Measurements from ENCODE around the gene DYNC1I1.
A peak's percentile ranks its signal among the peaks of the same experiment; 100 is the strongest.

The DYNC1I1 gene

DNA sequence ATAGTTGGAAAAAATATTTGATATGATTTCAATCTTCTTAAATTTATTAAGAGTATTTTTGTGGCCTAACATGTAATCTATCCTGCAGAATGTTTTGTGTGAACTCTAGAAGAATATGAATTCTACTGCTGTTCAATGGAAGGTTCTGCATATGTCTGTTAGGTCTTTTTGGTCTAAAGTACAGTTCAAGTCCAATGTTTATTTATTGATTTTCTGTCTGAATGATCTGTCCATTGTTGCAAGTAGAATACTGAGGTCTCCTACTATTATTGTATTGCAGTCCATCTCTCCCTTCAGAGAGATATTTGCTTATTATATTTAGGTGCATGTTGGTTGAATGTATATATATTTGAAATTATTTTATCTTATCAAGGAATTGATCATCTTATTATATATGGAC, 18.9 kb upstream of the DYNC1I1 start:
- Histone ChIP-seq H3K4me1 (ENCODE audit: control insufficient read depth in 1 of 2, insufficient read depth in 2 of 2, low read length in 2 of 2) (peaks cover 0 to 2% of the 10 kb centered on the region in 2 experiments), H2AK5ac (ENCODE audit: low read length) (no peak overlapping the region), H3K18ac (ENCODE audit: low read length) (no peak overlapping the region), H3K4ac (ENCODE audit: low read depth, low read length) (no peak overlapping the region), H3K27me3 (ENCODE audit: insufficient read depth, low read length) (no peaks in the 10 kb centered on the region), H3K4me2 (ENCODE audit: low read length) (no peak overlapping the region), H4K91ac (ENCODE audit: low read depth, low read length) (no peak overlapping the region), H2BK5ac (ENCODE audit: low read depth, low read length, poor library complexity) (no peak overlapping the region), H3K23ac (ENCODE audit: low read length) (no peak overlapping the region), H2BK120ac (ENCODE audit: insufficient read depth, low read length, poor library complexity) (no peak overlapping the region), H3K79me2 (ENCODE audit: control insufficient read depth, insufficient read depth, low read length, poor library complexity) (no peaks in the 10 kb centered on the region), H2BK12ac (ENCODE audit: low read length) (no peak overlapping the region), H3K4me3 (ENCODE audit: low read depth, low read length) (no peak overlapping the region), H3K9ac (ENCODE audit: low read length) (no peak overlapping the region), H3K9me3 (ENCODE audit: insufficient read depth, low read depth, low read length) (no peaks in the 10 kb centered on the region), H3K14ac (ENCODE audit: low read length) (no peak overlapping the region), H3K36me3 (ENCODE audit: control insufficient read depth in 1 of 2, insufficient read depth in 2 of 2, low read length in 2 of 2) (no peaks in the 10 kb centered on the region), H4K12ac (ENCODE audit: low read depth, low read length) (no peak overlapping the region), H3K27ac (ENCODE audit: low read depth, low read length) (no peak overlapping the region), H2AFZ (ENCODE audit: insufficient read depth, low read length, poor library complexity) (no peak overlapping the region), H4K8ac (ENCODE audit: low read depth, low read length) (no peak overlapping the region), H3K79me1 (ENCODE audit: low read length) (no peaks in the 10 kb centered on the region)
- DNase-seq, result no peak

- no peak overlapping the region for H3K18ac ChIP-seq (ENCODE audit: low read length)
- no peak overlapping the region for H4K91ac ChIP-seq (ENCODE audit: low read depth, low read length)
- H3K4me3 ChIP-seq (ENCODE audit: low read depth, low read length), result no peak overlapping the region
- no peak overlapping the region for H2AK5ac ChIP-seq (ENCODE audit: low read length)
- no peak for DNase-seq
- H3K9me3 ChIP-seq (ENCODE audit: insufficient read depth, low read depth, low read length), result no peaks in the 10 kb centered on the region
- H4K12ac ChIP-seq (ENCODE audit: low read depth, low read length), result no peak overlapping the region
- no peak overlapping the region for H3K4ac ChIP-seq (ENCODE audit: low read depth, low read length)
- no peak overlapping the region for H2BK5ac ChIP-seq (ENCODE audit: low read depth, low read length, poor library complexity)
- H3K14ac ChIP-seq (ENCODE audit: low read length), result no peak overlapping the region
- no peak overlapping the region for H3K23ac ChIP-seq (ENCODE audit: low read length)
- H4K8ac ChIP-seq (ENCODE audit: low read depth, low read length), result peak overlapping the region; percentile 38
- no CpG with 5 or more reads among the region's 6 CpGs for WGBS (ENCODE audit: extremely low coverage, insufficient coverage, insufficient read length)
- H2BK12ac ChIP-seq (ENCODE audit: low read length), result no peak overlapping the region
- no peaks in the 10 kb centered on the region for H3K79me1 ChIP-seq (ENCODE audit: low read length)
- no peaks in the 10 kb centered on the region for H3K79me2 ChIP-seq (ENCODE audit: control insufficient read depth, insufficient read depth, low read length, poor library complexity)
- no peak overlapping the region for H2BK120ac ChIP-seq (ENCODE audit: insufficient read depth, low read length, poor library complexity)
- H3K27ac ChIP-seq (ENCODE audit: low read depth, low read length), result no peak overlapping the region
- no peak overlapping the region for H3K4me2 ChIP-seq (ENCODE audit: low read length)
- no peaks in the 10 kb centered on the region for H3K4me1 ChIP-seq (ENCODE audit: control insufficient read depth in 1 of 2, insufficient read depth in 2 of 2, low read length in 2 of 2)
- H3K27me3 ChIP-seq (ENCODE audit: insufficient read depth, low read length), result no peaks in the 10 kb centered on the region
- H3K9ac ChIP-seq (ENCODE audit: low read length), result no peak overlapping the region
- no peaks in the 10 kb centered on the region for H3K36me3 ChIP-seq (ENCODE audit: control insufficient read depth in 1 of 2, insufficient read depth in 2 of 2, low read length in 2 of 2)
- no peak overlapping the region for H2AFZ ChIP-seq (ENCODE audit: insufficient read depth, low read length, poor library complexity)
These were observed 16.9 kb upstream of the DYNC1I1 start for GRCh38 chr7:95755277-95755934.

GRCh38 chr7:95758187-95758586, 14.2 kb upstream of the DYNC1I1 start:
- Histone ChIP-seq H3K36me3 (ENCODE audit: control insufficient read depth in 1 of 2, insufficient read depth in 2 of 2, low read length in 2 of 2) (no peaks in the 10 kb centered on the region), H2AFZ (ENCODE audit: insufficient read depth, low read length, poor library complexity) (no peak overlapping the region), H3K9ac (ENCODE audit: low read length) (no peak overlapping the region), H3K27ac (ENCODE audit: low read depth, low read length) (no peak overlapping the region), H3K14ac (ENCODE audit: low read length) (no peak overlapping the region), H3K4me3 (ENCODE audit: low read depth, low read length) (no peak overlapping the region), H3K9me3 (ENCODE audit: insufficient read depth, low read depth, low read length) (no peaks in the 10 kb centered on the region), H3K4ac (ENCODE audit: low read depth, low read length) (no peak overlapping the region), H2BK120ac (ENCODE audit: insufficient read depth, low read length, poor library complexity) (no peak overlapping the region), H2BK5ac (ENCODE audit: low read depth, low read length, poor library complexity) (no peak overlapping the region), H3K79me2 (ENCODE audit: control insufficient read depth, insufficient read depth, low read length, poor library complexity) (no peaks in the 10 kb centered on the region), H3K4me1 (ENCODE audit: control insufficient read depth in 1 of 2, insufficient read depth in 2 of 2, low read length in 2 of 2) (no peaks in the 10 kb centered on the region), H3K79me1 (ENCODE audit: low read length) (no peaks in the 10 kb centered on the region), H3K18ac (ENCODE audit: low read length) (no peak overlapping the region), H2BK12ac (ENCODE audit: low read length) (no peak overlapping the region), H4K91ac (ENCODE audit: low read depth, low read length) (no peak overlapping the region), H4K12ac (ENCODE audit: low read depth, low read length) (no peak overlapping the region), H3K4me2 (ENCODE audit: low read length) (no peak overlapping the region), H2AK5ac (ENCODE audit: low read length) (no peak overlapping the region), H4K8ac (ENCODE audit: low read depth, low read length) (no peak overlapping the region), H3K27me3 (ENCODE audit: insufficient read depth, low read length) (no peaks in the 10 kb centered on the region), H3K23ac (ENCODE audit: low read length) (no peak overlapping the region)
- DNase-seq, result no peak
- no CpG with 5 or more reads among the region's 3 CpGs for WGBS (ENCODE audit: extremely low coverage, insufficient coverage, insufficient read length)

DNA sequence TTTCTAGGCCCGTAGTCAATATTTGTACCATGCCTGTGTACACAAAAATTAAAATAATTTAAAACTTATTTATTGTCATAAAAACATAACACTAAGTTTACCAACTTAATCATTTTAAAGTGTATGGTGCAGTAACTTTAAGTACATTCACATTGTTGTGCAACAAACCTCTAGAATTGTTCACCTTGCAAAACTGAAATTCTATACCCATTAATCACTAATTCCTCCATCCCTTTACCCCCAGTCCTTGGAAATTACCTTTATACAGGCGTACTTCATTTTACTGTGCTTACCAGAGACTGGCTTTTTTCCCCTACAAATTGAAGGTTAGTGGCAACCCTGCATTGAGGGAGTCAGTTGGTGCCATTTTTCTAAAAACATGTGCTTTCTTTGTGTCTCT, 6.3 kb upstream of the DYNC1I1 start:
- Histone ChIP-seq H4K8ac (ENCODE audit: low read depth, low read length) (no peak overlapping the region), H3K9ac (ENCODE audit: low read length) (no peak overlapping the region), H3K79me2 (ENCODE audit: control insufficient read depth, insufficient read depth, low read length, poor library complexity) (no peaks in the 10 kb centered on the region), H3K4me2 (ENCODE audit: low read length) (no peak overlapping the region), H3K9me3 (ENCODE audit: insufficient read depth, low read depth, low read length) (no peaks in the 10 kb centered on the region), H3K14ac (ENCODE audit: low read length) (no peak overlapping the region), H4K12ac (ENCODE audit: low read depth, low read length) (no peak overlapping the region), H3K18ac (ENCODE audit: low read length) (no peak overlapping the region), H4K91ac (ENCODE audit: low read depth, low read length) (no peak overlapping the region), H3K4me1 (ENCODE audit: control insufficient read depth in 1 of 2, insufficient read depth in 2 of 2, low read length in 2 of 2) (no peaks in the 10 kb centered on the region), H3K27ac (ENCODE audit: low read depth, low read length) (no peak overlapping the region), H2BK12ac (ENCODE audit: low read length) (no peak overlapping the region), H2BK5ac (ENCODE audit: low read depth, low read length, poor library complexity) (no peak overlapping the region), H2BK120ac (ENCODE audit: insufficient read depth, low read length, poor library complexity) (no peak overlapping the region), H2AK5ac (ENCODE audit: low read length) (no peak overlapping the region), H3K4me3 (ENCODE audit: low read depth, low read length) (no peak overlapping the region), H3K27me3 (ENCODE audit: insufficient read depth, low read length) (no peaks in the 10 kb centered on the region), H3K79me1 (ENCODE audit: low read length) (no peaks in the 10 kb centered on the region), H3K36me3 (ENCODE audit: control insufficient read depth in 1 of 2, insufficient read depth in 2 of 2, low read length in 2 of 2) (no peaks in the 10 kb centered on the region), H2AFZ (ENCODE audit: insufficient read depth, low read length, poor library complexity) (no peak overlapping the region), H3K23ac (ENCODE audit: low read length) (no peak overlapping the region), H3K4ac (ENCODE audit: low read depth, low read length) (no peak overlapping the region)
- WGBS (ENCODE audit: extremely low coverage, insufficient coverage, insufficient read length), result no CpG with 5 or more reads among the region's 2 CpGs
- DNase-seq, result peak in 1 of 2 donors; percentile 68

Measured in trophoblast cell (in vitro differentiated cells and primary cell).